GM12892 (cell line): ENCODE measurements around the gene OAS2.

Experiments
- POLR2AphosphoS5 ChIP-seq: IDR thresholded peaks from 2 replicates; pipeline ENCODE4 v1.6.1; 2011; ENCODE audit warnings: low read depth, low read length, control low read depth
- TAF1 ChIP-seq: IDR thresholded peaks from 2 replicates; pipeline ENCODE4 v1.6.1; 2011; ENCODE audit warnings: low read depth, mild to moderate bottlenecking, control low read depth, low read length, borderline replicate concordance

- TF ChIP-seq TAF1 (no peak), POLR2AphosphoS5 (no peak)
Observed at GRCh38 chr12:112936927-112937326, 41.4 kb upstream of the OAS2 start.
